Stimulated activated CD4-positive, alpha-beta T cell treated with anti-CD3 and anti-CD28 coated beads, TNF-alpha, amount 100 ng/mL, for 24 hours (primary cell): ENCODE measurements around the gene EPHA2.
A peak's percentile ranks its signal among the peaks of the same experiment; 100 is the strongest.

Experiments
- DNase-seq, 3 experiments: peaks; one replicate each; pipeline ENCODE4 v3.0.0-alpha.2; 2020; ENCODE audit warnings: low read depth in 3 of 3

Gene EPHA2

DNA sequence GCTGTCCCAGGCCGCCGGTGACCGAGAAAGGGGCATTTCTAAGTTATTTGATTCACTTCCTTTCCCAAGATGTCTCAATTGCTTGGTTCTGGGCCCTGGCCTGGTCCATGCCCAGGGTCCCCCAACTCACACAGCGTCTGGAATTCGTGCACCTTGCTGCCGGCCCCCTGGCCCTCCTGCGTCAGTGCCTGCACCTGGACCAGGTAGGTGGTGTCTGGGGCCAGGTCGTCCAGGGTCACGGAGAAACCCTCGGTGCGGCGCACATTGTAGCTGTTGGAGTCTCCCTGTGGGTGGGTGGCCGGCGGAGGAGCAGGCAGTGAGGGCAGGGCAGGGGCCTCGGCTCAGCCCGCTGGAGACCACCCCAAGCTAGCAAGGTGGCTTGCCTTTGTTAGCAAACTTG, 21.0 kb downstream of the EPHA2 start:
- DNase-seq, result no peak

DNA sequence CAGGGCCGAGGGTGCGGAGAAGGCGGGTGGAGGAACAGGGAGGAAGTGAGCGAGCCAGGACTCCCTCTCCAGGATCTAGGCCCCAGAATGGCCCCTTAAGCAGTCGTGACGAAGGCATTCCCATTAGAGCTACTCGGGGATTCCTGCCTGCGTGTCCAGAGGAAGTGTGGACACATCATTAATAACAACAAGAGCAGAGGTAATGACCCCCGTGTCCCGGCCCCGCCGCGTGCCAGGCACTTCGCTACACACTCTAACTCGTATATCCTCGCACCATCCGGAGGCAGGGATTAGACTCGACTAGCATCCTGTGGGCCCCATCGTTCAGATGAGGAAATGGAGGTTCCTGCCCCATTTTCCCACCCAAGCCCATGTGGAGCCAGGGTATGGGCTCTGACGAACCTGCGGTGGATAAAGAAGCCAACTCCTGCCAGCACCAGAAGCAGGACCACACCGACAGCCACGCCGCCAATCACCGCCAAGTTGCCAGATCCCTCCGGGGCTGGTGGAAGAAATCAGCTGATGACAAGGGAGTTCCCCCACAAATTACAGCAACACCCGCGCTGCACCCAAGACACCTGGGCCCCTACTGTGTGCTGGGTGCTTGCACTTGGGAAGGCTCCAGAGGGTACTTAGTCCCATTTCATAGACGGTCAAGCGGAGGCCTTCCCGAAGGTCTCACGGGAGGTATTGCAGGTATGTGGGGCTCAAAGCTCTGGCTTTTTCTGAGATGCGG, 21.6 kb downstream of the EPHA2 start:
- DNase-seq, result no peak

DNA sequence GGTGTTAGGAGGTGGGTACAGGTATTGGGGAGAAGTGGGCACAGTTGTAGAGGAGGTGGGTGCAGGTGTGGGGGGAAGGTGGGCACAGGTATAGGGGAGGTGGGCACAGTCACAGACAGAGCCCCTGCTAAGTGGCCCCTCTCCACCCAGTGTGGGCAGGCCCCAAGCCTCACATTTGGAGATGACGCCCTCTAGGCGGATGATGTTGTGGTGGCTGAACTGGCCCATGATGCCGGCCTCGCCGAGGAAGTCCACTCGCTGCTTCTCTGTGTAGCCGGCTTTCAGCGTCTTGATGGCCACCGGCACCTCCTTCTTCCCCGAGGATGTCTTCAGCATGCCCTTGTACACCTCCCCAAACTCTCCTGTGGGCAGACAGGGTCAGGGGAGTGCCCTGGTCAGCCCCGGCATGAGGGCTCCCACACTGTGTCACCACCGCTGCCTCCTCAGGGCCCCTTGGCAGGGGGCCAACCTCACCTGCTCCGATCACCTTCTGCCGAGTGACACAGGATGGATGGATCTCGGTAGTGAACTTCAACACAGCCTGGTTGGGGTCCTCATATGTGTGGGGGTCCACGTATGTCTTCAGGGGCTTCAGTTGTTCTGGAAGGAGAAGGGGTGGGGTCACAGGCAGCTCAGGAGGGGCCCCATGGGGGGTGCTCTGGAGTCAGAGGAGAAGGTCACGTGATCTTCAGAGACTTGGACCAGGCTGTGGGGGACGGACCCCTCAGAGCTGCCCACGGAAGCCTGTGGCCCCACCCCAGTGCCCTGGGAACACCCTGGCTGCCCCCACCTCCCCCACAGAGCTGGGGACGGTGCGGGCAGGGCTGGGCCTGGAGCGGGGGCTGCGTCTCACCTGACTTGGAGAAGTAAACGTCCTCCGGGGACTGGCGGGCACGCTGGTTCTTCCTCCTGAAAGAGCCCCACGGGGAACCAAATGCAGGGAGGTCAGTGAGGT, 22.6 kb downstream of the EPHA2 start:
- no peak for DNase-seq

DNA sequence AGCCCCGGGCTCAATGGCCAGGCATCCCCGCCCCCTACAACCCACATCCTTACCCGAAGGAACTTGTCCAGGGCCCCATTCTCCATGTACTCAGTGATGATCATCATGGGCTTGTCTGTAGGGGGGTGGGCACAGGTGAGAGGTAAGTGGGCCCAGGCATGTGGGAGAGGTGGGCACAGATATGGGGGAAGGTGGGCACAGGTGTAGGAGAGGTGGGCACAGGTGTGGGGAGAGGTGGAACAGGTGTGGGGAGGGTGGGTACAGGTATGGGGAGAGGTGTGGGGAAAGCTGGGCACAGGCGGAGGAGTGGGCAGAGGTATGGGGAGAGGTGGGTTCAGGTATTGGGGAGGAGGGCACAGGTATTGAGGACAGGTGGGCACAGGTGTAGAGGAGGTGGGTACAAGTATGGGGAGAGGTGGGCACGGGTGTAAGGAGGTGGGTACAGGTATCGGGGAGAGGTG, 23.5 kb downstream of the EPHA2 start:
- no peak for DNase-seq

DNA sequence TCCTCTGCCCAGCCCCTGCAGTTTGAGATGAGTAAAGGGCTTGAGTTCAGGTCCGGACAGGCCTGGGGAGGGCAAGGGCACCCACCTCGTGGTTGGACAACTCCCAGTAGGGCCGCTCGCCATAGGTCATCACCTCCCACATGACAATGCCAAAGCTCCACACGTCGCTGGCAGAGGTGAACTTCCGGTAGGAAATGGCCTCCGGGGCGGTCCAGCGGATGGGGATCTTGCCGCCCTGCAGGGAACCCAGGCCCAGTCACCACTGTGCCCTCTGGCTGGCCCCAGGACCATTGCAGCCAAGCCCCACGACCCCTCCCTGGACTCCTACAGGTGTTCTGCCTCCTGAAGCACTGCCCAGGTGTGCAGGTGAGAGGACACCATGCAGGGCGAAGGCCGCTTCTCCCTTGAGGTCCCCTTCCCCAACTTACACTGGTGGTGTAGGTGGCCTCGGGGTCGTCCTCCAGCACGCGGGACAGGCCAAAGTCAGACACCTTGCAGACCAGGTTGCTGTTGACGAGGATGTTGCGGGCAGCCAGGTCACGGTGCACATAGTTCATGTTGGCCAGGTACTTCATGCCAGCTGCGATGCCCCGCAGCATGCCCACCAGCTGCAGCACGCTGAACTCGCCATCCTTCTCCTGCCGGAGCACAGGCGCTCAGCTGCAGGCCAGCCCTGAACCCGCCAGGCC, 24.1 kb downstream of the EPHA2 start:
- DNase-seq, result no peak

DNA sequence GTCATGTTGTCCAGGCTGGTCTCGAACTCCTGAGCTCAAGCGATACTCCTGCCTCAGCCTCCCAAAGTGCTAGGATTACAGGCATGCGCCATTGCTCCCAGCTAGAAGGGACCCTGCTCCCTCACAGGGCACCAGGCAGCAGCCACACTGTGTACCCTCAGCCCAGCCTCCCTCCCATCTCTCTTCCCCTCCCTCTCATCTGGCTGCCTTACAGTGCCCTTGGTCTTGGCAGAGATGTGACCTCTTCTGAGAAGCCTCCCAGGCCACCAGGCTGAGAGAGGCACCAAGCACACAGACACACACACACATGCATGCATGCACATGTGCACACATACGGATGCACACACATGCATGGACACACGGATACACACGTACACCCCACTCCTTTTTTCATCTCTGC, 25.0 kb downstream of the EPHA2 start:
- DNase-seq, result no peak

DNA sequence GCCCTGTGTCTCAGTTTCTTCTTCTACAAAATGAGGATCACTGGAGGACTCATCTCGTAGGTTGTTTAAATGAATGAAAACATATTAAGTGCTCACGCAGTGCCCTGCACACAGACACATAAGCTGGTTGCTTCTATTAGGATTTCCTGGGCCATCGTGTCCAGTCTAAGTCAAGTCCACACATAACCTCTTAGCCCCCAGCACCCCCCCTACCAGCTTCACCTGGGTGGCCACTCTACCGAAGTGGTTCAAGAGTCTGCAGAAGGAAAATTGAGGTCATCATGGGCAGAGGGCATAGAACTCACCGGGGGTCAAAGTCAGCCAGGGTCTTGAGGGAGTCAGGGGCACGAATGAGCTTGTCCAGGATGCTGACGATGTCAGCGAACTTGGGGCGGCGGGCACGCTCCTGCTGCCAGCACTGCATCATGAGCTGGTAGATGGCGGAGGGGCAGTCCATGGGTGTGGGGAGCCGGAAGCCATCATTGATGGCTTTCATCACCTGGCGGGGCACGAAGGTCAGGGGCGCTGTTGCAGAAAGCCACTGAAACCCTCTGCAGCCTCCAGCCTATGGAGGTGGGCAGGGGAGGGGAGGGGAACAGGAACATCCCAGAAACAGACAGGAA, 25.8 kb downstream of the EPHA2 start:
- no peak for DNase-seq

DNA sequence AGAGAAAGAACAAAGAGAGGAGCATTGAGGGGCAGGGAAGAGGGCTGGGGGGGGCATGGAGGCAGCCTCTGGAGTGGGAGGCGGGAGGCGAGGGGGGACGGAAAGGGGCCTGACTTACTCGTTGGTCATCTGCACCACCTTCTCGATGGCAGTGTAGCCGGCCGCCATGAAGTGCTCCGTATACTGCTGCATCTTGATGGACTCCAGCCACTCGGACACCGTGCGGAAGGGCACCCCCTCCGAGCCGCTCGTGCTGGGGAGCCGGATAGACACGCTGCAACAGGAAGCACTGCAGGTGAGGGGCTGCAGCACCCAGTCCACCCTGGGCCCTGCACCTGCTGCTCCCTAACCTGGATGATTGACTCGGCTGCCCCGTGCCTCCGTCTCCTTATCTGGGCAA, 26.6 kb downstream of the EPHA2 start:
- no peak for DNase-seq

DNA sequence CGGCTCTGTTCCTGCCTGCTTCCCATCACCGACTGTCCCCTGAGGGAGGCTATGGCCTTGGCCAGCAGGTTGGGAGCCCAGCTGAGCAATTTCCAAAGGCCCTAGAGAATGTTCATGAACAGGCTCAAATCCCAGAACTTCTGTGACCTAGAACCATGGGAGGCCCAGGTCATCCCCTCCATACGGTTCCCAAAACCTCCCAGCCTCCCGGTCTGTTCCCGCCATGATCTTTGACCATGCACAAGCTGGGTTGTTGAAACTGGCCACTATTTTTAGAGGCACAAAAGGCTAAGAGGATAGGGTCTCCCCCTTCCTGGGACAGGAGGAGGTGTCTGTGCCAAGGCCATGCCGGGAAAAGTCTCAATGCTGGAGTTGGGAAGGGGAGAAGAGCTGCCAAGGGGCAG, 27.5 kb downstream of the EPHA2 start:
- DNase-seq, result no peak

DNA sequence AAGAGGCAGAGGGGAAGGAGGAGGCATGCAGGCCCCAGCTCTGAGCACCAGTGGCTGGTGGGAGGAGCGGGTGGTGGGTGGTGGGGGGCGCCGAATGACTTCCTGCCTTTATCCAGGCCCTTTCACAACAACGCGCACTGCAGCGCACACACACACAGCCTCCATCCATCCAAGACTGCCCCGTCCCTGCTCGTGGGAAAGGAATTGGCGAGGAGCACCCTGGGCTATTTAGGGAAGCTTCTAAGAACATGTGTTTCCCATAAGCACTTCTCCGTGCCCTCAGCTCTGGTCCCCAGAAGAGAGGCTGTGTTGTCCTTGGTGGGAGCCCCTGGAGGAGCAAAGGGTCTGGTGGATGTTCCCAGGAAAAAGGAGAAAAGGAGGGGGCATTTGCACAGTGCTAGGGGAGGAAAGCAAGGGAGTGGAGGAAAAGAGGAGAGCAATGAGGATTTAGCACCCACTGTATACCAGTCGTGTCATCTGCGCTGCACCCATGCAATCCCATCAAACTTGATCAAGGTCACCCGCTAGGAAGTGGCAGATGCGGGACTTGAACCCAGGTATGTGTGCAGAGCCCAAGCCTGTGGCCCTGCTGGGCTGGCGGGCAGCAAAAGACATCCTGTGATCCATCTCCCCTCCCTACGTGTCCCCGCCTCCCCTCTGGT, 28.1 kb downstream of the EPHA2 start:
- DNase-seq, result no peak

DNA sequence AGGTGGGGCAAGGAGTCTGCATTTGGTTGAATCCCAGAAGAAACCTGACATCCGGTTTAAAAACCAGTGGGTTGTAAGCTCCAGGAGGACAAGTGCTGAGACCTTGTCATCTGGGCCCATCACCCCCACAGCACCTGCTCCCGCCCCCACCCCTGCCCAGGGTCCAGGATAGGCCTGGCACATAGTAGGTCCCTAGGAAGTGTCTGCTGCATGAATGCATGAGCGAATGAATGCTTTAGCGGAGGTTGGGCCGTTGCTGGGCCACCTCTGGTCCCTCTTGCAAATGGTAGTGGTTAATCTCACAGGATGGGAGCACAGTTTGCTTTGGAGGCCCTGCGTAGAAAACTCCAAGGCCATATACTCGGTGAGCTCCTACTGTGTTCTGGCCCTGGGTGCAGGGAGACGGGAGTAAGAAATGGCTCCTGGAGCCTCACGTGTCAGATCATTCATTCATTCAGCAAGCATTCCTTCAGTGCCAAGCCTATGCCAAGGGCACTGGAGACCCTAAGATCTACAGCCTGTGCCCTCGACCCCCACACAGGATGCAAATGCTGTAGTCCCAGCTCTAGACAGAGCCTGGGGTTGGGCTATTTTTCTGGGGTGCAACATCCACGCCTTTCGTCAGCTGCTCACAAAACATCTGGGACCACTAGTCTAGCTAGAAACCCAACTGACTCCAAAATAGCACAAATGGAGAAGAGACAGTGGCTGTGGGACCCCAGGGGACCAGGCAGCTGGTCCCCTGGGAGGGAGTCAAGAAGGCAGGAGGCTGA, 28.9 kb downstream of the EPHA2 start:
- no peak for DNase-seq

DNA sequence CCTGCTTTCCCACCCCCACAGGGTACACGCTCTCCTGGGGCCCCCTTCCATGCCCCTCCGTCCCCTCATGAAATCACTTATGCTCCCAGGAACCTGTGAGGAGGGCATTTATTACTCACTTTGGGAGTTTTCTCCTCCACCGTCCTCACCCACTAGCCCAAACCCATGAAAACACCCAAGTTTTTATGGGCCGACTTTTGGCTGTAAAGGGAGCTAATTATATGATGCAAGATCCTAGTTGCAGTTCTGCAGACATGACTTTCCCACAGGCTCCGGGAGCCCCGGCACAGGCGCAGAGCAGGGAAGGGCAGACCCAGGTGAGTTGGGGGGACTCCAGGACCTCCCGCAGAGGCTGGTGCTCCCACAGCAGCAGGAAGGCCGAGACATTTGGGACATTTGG, 29.7 kb downstream of the EPHA2 start:
- DNase-seq, result no peak

DNA sequence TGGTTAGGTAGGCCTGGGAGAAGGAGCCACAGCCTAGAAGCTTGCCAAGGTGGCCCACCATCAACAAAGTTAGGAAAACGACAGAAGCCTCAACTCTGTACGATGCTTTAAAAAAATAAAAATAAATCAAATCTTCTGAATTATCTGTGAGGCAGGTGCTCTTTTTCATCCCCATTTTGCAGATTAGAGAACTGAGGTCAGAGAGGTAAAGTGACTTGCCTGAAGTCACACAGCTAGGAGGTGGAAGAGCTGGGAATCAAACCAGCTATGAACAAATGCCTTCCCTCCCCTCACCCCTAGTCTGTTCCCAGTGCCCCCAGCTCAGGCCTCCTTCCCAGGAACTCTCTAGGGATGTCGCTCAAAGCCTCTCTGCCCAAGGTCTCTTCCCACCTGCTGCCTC, 30.4 kb downstream of the EPHA2 start:
- DNase-seq, result no peak

DNA sequence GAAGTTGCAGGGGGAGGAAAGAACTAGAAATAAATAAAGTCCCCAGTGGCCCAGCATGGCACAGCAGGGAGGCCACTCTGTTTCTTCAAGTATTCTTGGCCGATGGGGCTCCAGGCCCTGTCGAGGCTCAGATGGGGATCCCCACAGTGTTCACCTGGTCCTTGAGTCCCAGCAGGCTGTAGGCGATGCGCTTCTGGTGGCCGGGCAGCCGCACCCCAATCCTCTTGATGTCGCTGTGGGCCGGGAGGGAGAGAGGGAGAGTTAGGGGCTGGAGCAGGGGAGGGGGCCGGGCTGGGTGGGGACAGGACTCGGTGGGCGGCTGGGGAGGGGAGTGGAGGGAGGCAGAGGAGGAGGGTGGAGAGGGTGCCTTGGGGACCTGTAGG, 30.8 kb downstream of the EPHA2 start:
- no peak for DNase-seq

DNA sequence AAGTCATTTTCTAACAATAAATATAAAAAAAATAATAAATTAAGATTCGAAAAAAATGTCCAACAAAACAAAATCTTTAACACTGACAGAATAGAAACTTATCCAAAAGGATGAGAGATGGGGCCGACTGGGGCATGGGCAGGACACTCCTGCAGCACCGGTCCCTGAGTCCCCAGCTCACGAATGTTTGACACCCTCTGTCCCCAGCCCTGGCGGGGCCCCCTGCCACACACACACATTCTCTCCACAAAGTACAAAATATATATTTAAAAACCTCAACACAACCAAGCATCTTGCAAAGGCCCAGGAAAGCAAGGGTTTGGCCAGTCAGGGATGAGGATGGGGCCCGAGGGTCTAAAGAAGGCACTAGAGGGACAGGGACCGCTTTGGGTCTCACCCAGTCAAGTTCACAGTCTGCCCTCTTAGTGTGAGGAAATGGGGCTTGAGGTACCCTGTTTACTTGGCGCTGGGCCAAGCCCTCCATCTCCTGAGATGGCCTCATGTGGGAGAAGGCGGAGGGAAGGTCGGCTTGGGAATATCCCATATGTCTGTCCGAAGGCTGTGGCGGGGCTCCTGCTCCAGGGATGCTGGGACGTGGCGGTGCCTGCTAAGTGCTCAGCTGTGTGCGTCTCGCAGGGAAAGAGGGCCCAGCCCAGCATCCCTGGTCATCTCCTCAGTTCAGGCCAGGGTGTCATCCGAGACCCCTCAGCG, 31.3 kb downstream of the EPHA2 start:
- no peak for DNase-seq

DNA sequence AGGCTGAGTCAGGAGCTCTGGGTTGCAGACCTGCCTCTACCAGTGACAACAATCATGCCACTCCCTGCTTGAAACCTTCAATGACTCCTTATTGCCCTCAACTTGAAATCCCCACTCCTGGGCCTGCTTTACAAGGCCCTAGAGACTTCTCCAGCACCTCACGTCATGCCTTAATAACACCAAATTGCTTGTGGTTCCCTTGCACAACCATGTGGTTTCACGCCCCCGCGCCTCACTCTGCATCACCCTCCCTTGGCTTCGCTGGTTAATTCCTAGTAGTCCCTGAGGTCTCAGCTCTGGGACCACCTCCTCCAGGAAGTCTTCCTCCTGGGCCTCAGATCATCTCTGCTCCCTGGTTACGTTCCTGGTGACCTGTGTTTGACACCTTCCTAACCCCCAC, 33.0 kb downstream of the EPHA2 start:
- DNase-seq, result peak in 2 of 3 experiments; percentile 10 to 47

DNA sequence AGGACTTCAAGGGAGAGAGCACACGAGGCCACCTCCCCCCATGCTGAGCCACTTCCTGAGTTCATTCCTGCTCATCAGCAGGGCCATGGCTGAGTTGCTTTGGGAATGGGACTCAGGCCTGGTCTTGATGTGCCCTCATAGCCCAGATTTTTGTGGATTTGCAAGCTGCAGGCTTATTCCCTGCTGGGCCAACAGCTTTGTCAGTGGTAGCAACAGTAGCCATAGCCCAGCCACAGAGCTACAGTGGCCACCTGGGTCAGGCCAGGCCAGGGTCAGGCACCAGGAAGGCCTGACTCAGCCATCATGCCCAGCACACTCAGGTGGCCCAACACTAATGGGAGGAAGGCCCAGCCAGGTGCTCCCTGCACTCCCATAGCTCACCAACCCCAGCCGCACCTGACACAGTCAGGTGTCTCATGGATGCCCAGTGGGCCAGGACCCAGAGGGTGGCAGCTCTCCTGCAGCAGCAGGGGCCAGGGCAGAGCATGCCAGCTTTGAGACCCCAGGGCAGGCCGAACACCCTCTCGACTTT, 33.5 kb downstream of the EPHA2 start:
- no peak for DNase-seq

DNA sequence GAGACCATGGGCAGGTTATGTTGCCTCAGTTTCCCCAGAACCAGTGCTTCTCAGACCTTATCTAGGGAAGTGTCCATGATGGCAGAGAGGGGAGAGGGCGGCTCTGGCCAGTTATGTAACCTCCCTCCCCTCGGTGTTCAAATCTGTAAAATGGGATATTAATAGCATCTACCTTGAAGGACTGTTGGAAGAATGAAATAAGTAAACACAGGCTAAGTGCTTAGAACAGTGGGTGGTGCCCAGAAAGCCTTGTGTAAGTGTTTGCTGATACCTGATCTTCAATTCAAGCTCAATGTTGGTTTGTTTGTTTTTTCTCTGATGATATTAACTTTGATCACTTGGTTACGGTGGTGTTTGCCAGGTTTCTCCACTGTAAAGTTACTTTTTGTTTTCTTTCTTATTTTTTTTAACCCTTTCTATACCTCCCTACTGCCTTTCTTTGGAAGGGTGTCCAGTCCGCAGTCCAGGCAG, 34.9 kb downstream of the EPHA2 start:
- DNase-seq, result no peak

DNA sequence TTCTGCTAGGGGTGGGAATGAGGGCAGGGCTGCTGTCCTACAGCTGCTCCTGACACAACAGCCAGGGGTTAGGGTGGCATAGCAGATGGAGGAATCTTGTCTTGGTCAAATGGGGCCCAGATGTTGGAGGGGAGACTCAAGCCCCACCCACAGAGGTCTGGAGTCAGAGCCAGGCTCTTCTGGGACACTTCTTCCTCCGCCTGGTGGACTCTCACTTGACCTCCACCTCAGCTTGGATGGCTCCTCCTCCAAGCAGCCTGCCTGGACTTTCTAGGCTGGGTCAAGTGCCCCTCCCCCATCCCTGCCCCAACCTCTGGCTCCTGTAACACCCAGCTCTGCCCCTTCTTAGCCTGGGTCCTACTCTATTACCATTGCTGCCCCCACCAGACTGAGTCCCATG, 35.5 kb downstream of the EPHA2 start:
- no peak for DNase-seq

DNA sequence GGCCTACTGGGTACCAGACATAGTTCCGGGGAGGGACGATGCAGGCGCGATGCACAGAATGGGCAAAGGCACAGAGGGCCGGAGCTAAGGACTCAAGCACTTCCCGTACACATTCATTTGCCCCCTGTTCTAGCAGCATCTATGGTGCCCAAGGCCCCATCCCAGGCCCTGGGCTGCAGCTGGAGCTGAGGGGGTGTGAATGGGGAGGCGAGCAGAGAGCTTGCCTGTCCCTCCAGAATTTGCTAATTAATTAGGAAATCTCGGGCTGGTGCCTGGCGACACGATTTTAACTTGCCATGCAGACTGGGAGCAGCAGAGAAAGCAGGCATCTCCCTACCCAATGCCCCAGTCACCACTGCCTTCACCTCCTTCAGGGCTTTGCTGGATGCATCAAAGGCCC, 35.9 kb downstream of the EPHA2 start:
- DNase-seq, result no peak
